ENCODE data around the gene HEXA. TPM values are rescaled to one million over a fixed set of nuclear protein-coding genes. Genes with fewer than 3 reads are reported as not detected.
A peak's percentile ranks its signal among the peaks of the same experiment; 100 is the strongest.

HEXA gene
- total and polyA plus RNA-seq, 2 of the 8 experiments (the other 6 are each of a cell fraction or from before 2014, with no cell fraction given): 52.5 to 73.7 TPM

DNA sequence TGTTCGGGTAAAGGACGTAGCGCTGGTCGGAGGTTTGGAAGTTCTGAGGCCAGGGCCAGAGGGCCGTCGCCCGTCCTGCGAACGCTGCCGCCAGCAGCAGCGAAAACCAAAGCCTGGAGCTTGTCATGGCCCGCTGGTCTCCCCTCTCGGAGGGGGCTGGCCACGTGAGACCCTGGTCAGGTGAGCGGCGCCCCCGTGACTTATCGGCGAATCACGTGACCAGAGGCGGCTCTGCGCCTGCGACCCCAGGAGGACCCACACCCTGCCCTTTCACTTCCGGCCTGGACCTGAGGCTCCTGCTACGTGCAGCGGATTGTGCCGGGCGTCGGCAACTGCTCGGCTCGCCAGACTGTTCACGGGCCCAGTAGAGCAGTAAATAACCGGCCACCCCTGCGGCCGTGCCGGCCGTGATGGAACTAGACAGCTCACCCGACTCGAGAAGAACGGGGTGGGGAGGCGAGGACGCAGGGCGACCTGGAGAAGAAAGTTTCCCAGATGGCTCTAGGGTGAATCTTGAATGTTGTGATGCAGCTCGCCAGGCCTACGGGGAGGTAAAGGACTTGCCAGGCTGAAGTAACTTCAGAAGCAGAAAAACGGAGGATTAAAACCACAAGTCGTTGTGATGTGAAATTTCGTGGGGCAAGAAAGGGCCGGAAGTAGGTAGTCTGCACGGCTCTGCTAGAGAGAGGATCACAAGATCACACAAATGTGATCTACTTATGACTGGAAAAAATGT lies at the start of gene HEXA (continued):
- TF ChIP-seq SIN3A (conservative IDR thresholded peaks at IDR 0.05 in 1 of 2, IDR thresholded peaks at IDR 0.05 in 1 of 2; ENCODE audit: low read depth in 1 of 2, low read length in 2 of 2) (peak; percentile 99 to 100), EGR1 (IDR thresholded peaks at IDR 0.05; ENCODE audit: borderline replicate concordance, low read depth, low read length) (peak; percentile 80), CHD1 (IDR thresholded peaks at IDR 0.05; ENCODE audit: low read depth, low read length) (no peak), POLR2A (IDR thresholded peaks at IDR 0.05; ENCODE audit: control extremely low read depth in 1 of 2, low read depth in 2 of 2, low read length in 2 of 2) (peak; percentile 93 to 98), RAD21 (IDR thresholded peaks at IDR 0.05 in 1 of 2, conservative IDR thresholded peaks at IDR 0.05 in 1 of 2; ENCODE audit: low read depth in 2 of 2, low read length in 2 of 2) (peak in 1 of 2 experiments; percentile 21; a peak in 3 of 4 replicates), SIX5 (IDR thresholded peaks at IDR 0.05; ENCODE audit: low read depth, low read length) (peak; percentile 21; the same call in 1 of the 2 replicates), JUND (IDR thresholded peaks at IDR 0.05; ENCODE audit: low read length) (no peak), EP300 (IDR thresholded peaks at IDR 0.05; ENCODE audit: borderline replicate concordance in 1 of 2, low read depth in 2 of 2, low read length in 2 of 2) (peak in 1 of 2 experiments; percentile 96; a peak in 2 of 3 replicates), KDM4A (IDR thresholded peaks at IDR 0.05; ENCODE audit: low read depth, low read length, severe bottlenecking) (peak; percentile 72), CTBP2 (IDR thresholded peaks at IDR 0.05; ENCODE audit: borderline replicate concordance, insufficient read depth, insufficient read length, low read length) (no peak), KDM5A (IDR thresholded peaks at IDR 0.05; ENCODE audit: low read length) (peak; percentile 94)
- TF ChIP-seq, protein P1, sequence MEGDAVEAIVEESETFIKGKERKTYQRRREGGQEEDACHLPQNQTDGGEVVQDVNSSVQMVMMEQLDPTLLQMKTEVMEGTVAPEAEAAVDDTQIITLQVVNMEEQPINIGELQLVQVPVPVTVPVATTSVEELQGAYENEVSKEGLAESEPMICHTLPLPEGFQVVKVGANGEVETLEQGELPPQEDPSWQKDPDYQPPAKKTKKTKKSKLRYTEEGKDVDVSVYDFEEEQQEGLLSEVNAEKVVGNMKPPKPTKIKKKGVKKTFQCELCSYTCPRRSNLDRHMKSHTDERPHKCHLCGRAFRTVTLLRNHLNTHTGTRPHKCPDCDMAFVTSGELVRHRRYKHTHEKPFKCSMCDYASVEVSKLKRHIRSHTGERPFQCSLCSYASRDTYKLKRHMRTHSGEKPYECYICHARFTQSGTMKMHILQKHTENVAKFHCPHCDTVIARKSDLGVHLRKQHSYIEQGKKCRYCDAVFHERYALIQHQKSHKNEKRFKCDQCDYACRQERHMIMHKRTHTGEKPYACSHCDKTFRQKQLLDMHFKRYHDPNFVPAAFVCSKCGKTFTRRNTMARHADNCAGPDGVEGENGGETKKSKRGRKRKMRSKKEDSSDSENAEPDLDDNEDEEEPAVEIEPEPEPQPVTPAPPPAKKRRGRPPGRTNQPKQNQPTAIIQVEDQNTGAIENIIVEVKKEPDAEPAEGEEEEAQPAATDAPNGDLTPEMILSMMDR (IDR thresholded peaks at IDR 0.05; ENCODE audit: control extremely low read depth in 1 of 3, insufficient read depth in 1 of 3, low read depth in 1 of 3, low read length in 3 of 3): no peak
- TF ChIP-seq, protein P2, sequence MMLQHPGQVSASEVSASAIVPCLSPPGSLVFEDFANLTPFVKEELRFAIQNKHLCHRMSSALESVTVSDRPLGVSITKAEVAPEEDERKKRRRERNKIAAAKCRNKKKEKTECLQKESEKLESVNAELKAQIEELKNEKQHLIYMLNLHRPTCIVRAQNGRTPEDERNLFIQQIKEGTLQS (IDR thresholded peaks at IDR 0.05; ENCODE audit: insufficient read depth, low read depth, low read length): peak; percentile 100
